SH-SY5Y (cell line): ENCODE results near the gene HIBCH.

ENCODE experiments used
- GATA2 ChIP-seq: IDR thresholded peaks from 2 replicates; pipeline ENCODE4 v1.6.1; 2011; ENCODE audit warnings: mild to moderate bottlenecking, low read depth, low read length
- GATA3 ChIP-seq: IDR thresholded peaks from 2 replicates; pipeline ENCODE4 v1.6.1; 2011; ENCODE audit warnings: low read depth, mild to moderate bottlenecking, low read length, moderate library complexity

DNA sequence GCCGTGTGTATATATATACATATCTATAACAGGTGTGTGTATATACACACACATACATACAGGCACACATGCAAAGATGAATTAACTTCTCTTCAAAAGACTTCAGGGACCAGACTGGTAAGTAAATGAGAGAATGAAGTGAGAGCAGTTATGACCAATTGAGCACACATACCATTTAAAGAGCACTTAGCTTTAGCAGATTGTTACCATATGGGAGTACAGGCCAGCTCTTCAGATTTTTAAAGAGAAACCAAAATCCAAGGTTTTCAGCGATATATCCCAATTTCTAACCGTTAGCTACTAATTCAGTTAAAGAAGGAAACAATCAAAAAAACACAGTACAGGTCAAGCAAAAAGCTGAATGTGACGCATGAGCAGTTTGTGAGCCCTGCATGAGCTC, 47.5 kb upstream of the HIBCH start:
- TF ChIP-seq GATA3 (no peak), GATA2 (no peak)
